A549 (cell line): Measurements from ENCODE around the gene CARMIL1. TPM values are rescaled to one million over a fixed set of nuclear protein-coding genes. Genes with fewer than 3 reads are reported as not detected.

Experiments used
- ATAC-seq, 2 experiments: fragments of 200-7000 bp in 1 of 2; fragments of >200 bp in 1 of 2; cut with Nextera tagmentation in 1 of 2; cut with Tn5 transposase in 1 of 2; 3 replicates each; pipeline versions ENCODE4 v1.8.0 to v1.9.1; 2018 to 2020; ENCODE audit warnings: mild to moderate bottlenecking in 1 of 2, moderate library complexity in 1 of 2
- CTCF ChIA-PET: fragments of 300-600 bp; sonication (Branson Sonifier 250); formaldehyde crosslinking; extraction: SDS; loops from one replicate; lab custom pipeline; 2021; ENCODE audit warnings: antibody characterized with exemption, inconsistent platforms; lab: Yijun Ruan, JAX
- POLR2A ChIA-PET: fragments of 350-600 bp; formaldehyde crosslinking; extraction: SDS; loops from one replicate; lab custom pipeline; 2021; ENCODE audit warnings: antibody characterized with exemption, inconsistent platforms; lab: Yijun Ruan, JAX
- DNase-seq, 2 experiments: peaks; one replicate each; pipeline versions ENCODE4 v3.0.0 to v3.0.0-alpha.2; 2011 to 2016; ENCODE audit warnings: low read depth in 1 of 2, low spot score in 1 of 2
- FAIRE-seq: peaks from 2 replicates; lab custom pipeline; 2011; peaks lifted over from hg19 to GRCh38; lab: Jason Lieb, UNC
- H3K27ac ChIP-seq, 2 experiments: fragments of >200 bp; sonication (Bioruptor Twin); formaldehyde crosslinking; 3 replicates each; pipeline ENCODE4 v1.5.1; 2016 to 2017
- H3K4me1 ChIP-seq: fragments of >200 bp; sonication (Bioruptor Twin); formaldehyde crosslinking; 3 replicates; pipeline ENCODE4 v1.6.1; 2016
- H3K4me2 ChIP-seq: fragments of >200 bp; sonication (Bioruptor Twin); formaldehyde crosslinking; 3 replicates; pipeline ENCODE4 v1.6.1; 2016
- H3K4me3 ChIP-seq: fragments of >200 bp; sonication (Bioruptor Twin); formaldehyde crosslinking; 3 replicates; pipeline ENCODE4 v1.5.1; 2016
- H3K9me3 ChIP-seq: fragments of >200 bp; sonication (Bioruptor Twin); formaldehyde crosslinking; 3 replicates; pipeline ENCODE4 v1.6.1; 2016
- ATOH8 ChIP-seq: fragments of 250-450 bp; sonication (Bioruptor Pico); IDR thresholded peaks from 2 replicates; pipeline ENCODE4 v1.5.0; 2020; ENCODE audit warnings: low read depth, mild to moderate bottlenecking, moderate library complexity
- CEBPB ChIP-seq, 2 experiments: fragments of >200 bp in 1 of 2; sonication (Bioruptor Twin) in 1 of 2; formaldehyde crosslinking in 1 of 2; IDR thresholded peaks; 2 replicates each; pipeline ENCODE4 v1.6.1; 2012 to 2016
- CHD2 ChIP-seq: fragments of 150-350 bp; IDR thresholded peaks from 2 replicates; pipeline ENCODE4 v1.6.1; 2014; ENCODE audit warnings: low read length; ENCODE audit not compliant: partially characterized antibody
- CTCF ChIP-seq: fragments of >200 bp; sonication (Bioruptor Twin); formaldehyde crosslinking; IDR thresholded peaks from 3 replicates; pipeline ENCODE4 v1.5.1; 2016
- EHF ChIP-seq: fragments of 250-450 bp; sonication (Bioruptor Pico); IDR thresholded peaks from 2 replicates; pipeline ENCODE4 v1.5.0; 2020; ENCODE audit warnings: mild to moderate bottlenecking
- EHMT2 ChIP-seq: fragments of 200-600 bp; sonication (generic); IDR thresholded peaks from 2 replicates; pipeline ENCODE4 v1.6.1; 2016; ENCODE audit warnings: antibody characterized with exemption, low read depth, mild to moderate bottlenecking, moderate library complexity
- EP300 ChIP-seq, 2 experiments: fragments of >200 bp; sonication (Bioruptor Twin); formaldehyde crosslinking; IDR thresholded peaks; 2 replicates in 1 of 2; 3 replicates in 1 of 2; pipeline ENCODE4 v1.6.1; 2016 to 2017
- FOXS1 ChIP-seq: fragments of 250-450 bp; sonication (Bioruptor Pico); IDR thresholded peaks from 2 replicates; pipeline ENCODE4 v1.5.0; 2020; ENCODE audit warnings: mild to moderate bottlenecking, moderate library complexity
- HOXB13 ChIP-seq: fragments of 250-450 bp; sonication (Bioruptor Pico); IDR thresholded peaks from 2 replicates; pipeline ENCODE4 v1.5.0; 2020; ENCODE audit warnings: low read depth, mild to moderate bottlenecking, moderate library complexity
- MAFK ChIP-seq: fragments of 450-650 bp; IDR thresholded peaks from 2 replicates; pipeline ENCODE4 v1.6.1; 2014; ENCODE audit not compliant: partially characterized antibody
- MAZ ChIP-seq: fragments of 150-350 bp; IDR thresholded peaks from 2 replicates; pipeline ENCODE4 v1.6.1; 2014; ENCODE audit warnings: antibody characterized with exemption, low read depth, low read length, borderline replicate concordance
- NPAS2 ChIP-seq: fragments of 250-450 bp; sonication (Bioruptor Pico); IDR thresholded peaks from 2 replicates; pipeline ENCODE4 v1.8.0; 2022; ENCODE audit warnings: mild to moderate bottlenecking, moderate library complexity, borderline replicate concordance
- POLR2A ChIP-seq: IDR thresholded peaks from 2 replicates; pipeline ENCODE4 v1.6.1; 2012; ENCODE audit warnings: mild to moderate bottlenecking, low read length
- POLR2AphosphoS2 ChIP-seq: conservative IDR thresholded peaks from 2 replicates; pipeline ENCODE4 v1.6.1; 2012; ENCODE audit warnings: low read length, improper control_type of control experiment, inconsistent platforms
- RCOR1 ChIP-seq: fragments of 150-350 bp; IDR thresholded peaks from 2 replicates; pipeline ENCODE4 v1.6.1; 2014; ENCODE audit warnings: antibody characterized with exemption, low read length, low read depth
- SMC3 ChIP-seq: fragments of >200 bp; sonication (Bioruptor Twin); formaldehyde crosslinking; IDR thresholded peaks from 3 replicates; pipeline ENCODE4 v1.6.1; 2018; ENCODE audit warnings: inconsistent platforms
- TP53 ChIP-seq: fragments of 250-450 bp; sonication (Bioruptor Pico); IDR thresholded peaks from 2 replicates; pipeline ENCODE4 v1.5.0; 2021; ENCODE audit warnings: mild to moderate bottlenecking, moderate library complexity
- ZC3H11A ChIP-seq: fragments of 450-650 bp; IDR thresholded peaks from 2 replicates; pipeline ENCODE4 v1.6.1; 2014; ENCODE audit warnings: antibody characterized with exemption, mild to moderate bottlenecking
- ZNF302 ChIP-seq: fragments of 250-450 bp; sonication (Bioruptor Pico); IDR thresholded peaks from 2 replicates; pipeline ENCODE4 v1.9.0; 2021; ENCODE audit warnings: inconsistent platforms, mild to moderate bottlenecking, moderate library complexity
- WGBS: methylation state at CpG from one replicate; pipeline ENCODE4 v1.1.6; 2017; ENCODE audit errors: missing lambda C conversion rate; 5-methylcytosine and 5-hydroxymethylcytosine counted together
- polyA plus RNA-seq, 4 experiments: library from polyadenylated mRNA; depleted of rRNA in 3 of 4; stranded (reverse); fragments of >200 nt; fragmentation: RNase III in 1 of 4; extraction: RNeasy Plus Mini Kit Qiagen cat#74134 plus additional on column Dnase treatment in 1 of 4; gene quantifications; 2 replicates in 3 of 4; 3 replicates in 1 of 4; pipeline ENCODE4 v1.2.3, GENCODE V29; 2011 to 2017
- TF ChIP-seq, protein P1 (sequence below): IDR thresholded peaks from 2 replicates; pipeline ENCODE4 v1.6.1; 2012

CARMIL1 gene
- polyA plus RNA-seq, 2 of the 4 experiments (the other 2 are of a cell fraction) = 11.5 to 11.8 TPM

DNA sequence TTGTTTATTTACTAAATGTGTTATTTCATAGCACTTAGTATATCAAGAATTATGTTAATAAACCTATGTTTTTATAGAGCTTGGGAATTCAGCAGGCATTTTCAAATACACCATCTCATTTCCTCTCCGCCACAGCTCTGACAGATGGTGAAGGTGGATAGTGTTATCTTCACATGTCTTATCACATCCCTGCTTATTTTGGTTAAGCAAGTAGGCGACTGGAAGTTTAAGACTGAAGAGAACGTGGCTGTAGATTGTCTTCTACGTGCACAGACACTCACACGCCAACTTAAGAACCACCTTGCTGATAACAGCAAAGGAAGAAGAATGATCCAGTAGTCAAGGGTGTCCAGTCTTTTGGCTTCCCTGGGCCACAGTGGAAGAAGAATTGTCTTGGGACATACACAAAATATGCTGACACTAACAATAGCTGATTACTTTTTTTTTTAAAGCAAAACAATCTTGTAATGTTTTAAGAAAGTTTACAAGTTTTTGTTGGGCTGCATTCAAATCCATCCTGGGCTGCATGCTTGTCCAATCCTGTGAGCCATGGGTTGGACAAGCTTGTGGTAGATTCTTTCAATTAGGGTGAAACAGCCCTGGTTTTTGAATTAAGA lies 329.5 kb downstream of the CARMIL1 start:
- Histone ChIP-seq H3K27ac (no peak overlapping the region), H3K4me3 (no peak overlapping the region), H3K4me1 (no peaks in the 10 kb centered on the region), H3K4me2 (no peak overlapping the region)
- POLR2A ChIA-PET = no interaction called here
- no peak for FAIRE-seq
- TF ChIP-seq MAFK (peak; percentile 35), TP53 (no peak)
- TF ChIP-seq, all 56 proteins: peak for 1
- no peaks in the 10 kb centered on the region for H3K9me3 ChIP-seq
- no peak for DNase-seq
- 90% methylated on average over 5 of the region's 5 CpGs for WGBS
- no peak for ATAC-seq
- CTCF ChIA-PET = interaction anchor here (0.7 kb wide), 1 partner anchor 52 kb away, joined by 4 read pairs; no protein-coding TSS in a partner anchor

GRCh38 chr6:25612666-25613065 lies 333.5 kb downstream of the CARMIL1 start:
- Histone ChIP-seq H3K4me2 (no peak overlapping the region), H3K4me3 (no peak overlapping the region), H3K9me3 (no peaks in the 10 kb centered on the region), H3K27ac (no peak overlapping the region), H3K4me1 (no peaks in the 10 kb centered on the region)
- ChIA-PET POLR2A (no interaction called here), CTCF (no interaction called here)
- WGBS = 91% methylated on average over 3 of the region's 3 CpGs
- TF ChIP-seq ATOH8 = no peak
- TF ChIP-seq EHMT2 = no peak
- no peak for TF ChIP-seq RCOR1
- TF ChIP-seq EHF (CRISPR knock-in tag) = no peak
- no peak for TF ChIP-seq CHD2
- no peak for TF ChIP-seq EP300 (IDR thresholded peaks at IDR 0.05)
- TF ChIP-seq SMC3 = no peak
- TF ChIP-seq NPAS2 = no peak
- no peak for TF ChIP-seq POLR2AphosphoS2
- no peak for TF ChIP-seq HOXB13 (CRISPR knock-in tag)
- TF ChIP-seq, protein P1, sequence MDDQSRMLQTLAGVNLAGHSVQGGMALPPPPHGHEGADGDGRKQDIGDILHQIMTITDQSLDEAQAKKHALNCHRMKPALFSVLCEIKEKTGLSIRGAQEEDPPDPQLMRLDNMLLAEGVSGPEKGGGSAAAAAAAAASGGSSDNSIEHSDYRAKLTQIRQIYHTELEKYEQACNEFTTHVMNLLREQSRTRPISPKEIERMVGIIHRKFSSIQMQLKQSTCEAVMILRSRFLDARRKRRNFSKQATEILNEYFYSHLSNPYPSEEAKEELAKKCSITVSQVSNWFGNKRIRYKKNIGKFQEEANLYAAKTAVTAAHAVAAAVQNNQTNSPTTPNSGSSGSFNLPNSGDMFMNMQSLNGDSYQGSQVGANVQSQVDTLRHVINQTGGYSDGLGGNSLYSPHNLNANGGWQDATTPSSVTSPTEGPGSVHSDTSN = no peak
- TF ChIP-seq POLR2A = no peak
- TF ChIP-seq CTCF = no peak
- no peak for TF ChIP-seq MAZ
- TF ChIP-seq CEBPB (IDR thresholded peaks at IDR 0.05) = no peak
- TF ChIP-seq ZC3H11A = no peak
- no peak for TF ChIP-seq ZNF302 (CRISPR knock-in tag)
- FAIRE-seq (no peak), DNase-seq (no peak), ATAC-seq (no peak)

- CTCF ChIA-PET = no interaction called here
Measured at GRCh38 chr6:25613415-25613814, 334.2 kb downstream of the CARMIL1 start.

More at GRCh38 chr6:25613415-25613814, 334.2 kb downstream of the CARMIL1 start:
- POLR2A ChIA-PET = no interaction called here
- H3K4me2 ChIP-seq = no peak overlapping the region
- ATAC-seq (no peak), FAIRE-seq (no peak), DNase-seq (no peak)
- no peaks in the 10 kb centered on the region for H3K4me1 ChIP-seq
- no peaks in the 10 kb centered on the region for H3K9me3 ChIP-seq
- 88% methylated on average over 1 of the region's 1 CpG for WGBS
- TF ChIP-seq MAFK (peak; percentile 79), FOXS1 (CRISPR knock-in tag) (no peak)
- H3K27ac ChIP-seq = no peak overlapping the region
- H3K4me3 ChIP-seq = no peak overlapping the region
